Endothelial cell of umbilical vein (primary cell): ENCODE measurements around the gene UGT1A7. TPM values are rescaled to one million over a fixed set of nuclear protein-coding genes. Genes with fewer than 3 reads are reported as not detected.
A peak's percentile ranks its signal among the peaks of the same experiment; 100 is the strongest.

Experiments used
- BruUV-seq: library from RNA; stranded (reverse); fragments of 400-500 nt; replicated peaks from 2 replicates; lab custom pipeline; 2021; lab: Mats Ljungman, UMichigan
- CTCF ChIA-PET: fragments of 300-600, 350-600 bp; sonication (Branson Sonifier 250); formaldehyde crosslinking; loops from one replicate; lab custom pipeline; 2021; ENCODE audit warnings: antibody characterized with exemption, inconsistent platforms; lab: Charles Lee
- POLR2A ChIA-PET: fragments of 300-600, 350-600 bp; sonication (Branson Sonifier 250); formaldehyde crosslinking; loops from one replicate; lab custom pipeline; 2021; ENCODE audit warnings: antibody characterized with exemption, inconsistent platforms; lab: Charles Lee
- DNase-seq: peaks from one replicate; pipeline ENCODE4 v3.0.0-alpha.2; 2011; ENCODE audit warnings: low read depth, low spot score
- FAIRE-seq: peaks from 2 replicates; lab custom pipeline; 2011; peaks lifted over from hg19 to GRCh38; lab: Jason Lieb, UNC
- H2AFZ ChIP-seq: 2 replicates; pipeline ENCODE4 v1.6.0; 2012; ENCODE audit warnings: low read depth, low read length, control low read depth, inconsistent platforms
- H3K27ac ChIP-seq: 2 replicates; pipeline ENCODE4 v1.5.1; 2011; ENCODE audit warnings: low read depth, mild to moderate bottlenecking, control low read depth, low read length, moderate library complexity; ENCODE audit not compliant: insufficient read depth
- H3K27me3 ChIP-seq, 2 experiments: 2 replicates each; pipeline versions ENCODE4 v1.6.0 to v1.6.1; 2011; ENCODE audit warnings: low read length in 2 of 2, mixed read lengths in 1 of 2; ENCODE audit not compliant: control insufficient read depth in 2 of 2, insufficient read depth in 2 of 2
- H3K36me3 ChIP-seq, 2 experiments: 2 replicates in 1 of 2; 3 replicates in 1 of 2; pipeline ENCODE4 v1.5.1; 2011; ENCODE audit warnings: low read length in 2 of 2, mild to moderate bottlenecking in 1 of 2, moderate library complexity in 1 of 2; ENCODE audit not compliant: control insufficient read depth in 2 of 2, insufficient read depth in 2 of 2; ENCODE audit errors: extremely low read depth in 1 of 2
- H3K4me1 ChIP-seq: 3 replicates; pipeline ENCODE4 v1.5.1; 2011; ENCODE audit warnings: mild to moderate bottlenecking, low read length; ENCODE audit not compliant: control insufficient read depth, insufficient read depth; ENCODE audit errors: extremely low read depth
- H3K4me2 ChIP-seq: 2 replicates; pipeline ENCODE4 v1.6.1; 2011; ENCODE audit warnings: low read length, control low read depth, mixed read lengths; ENCODE audit not compliant: insufficient read depth
- H3K4me3 ChIP-seq, 3 experiments: fragments of 200-600 bp in 1 of 3; sonication (generic), shearing (Covaris generic) in 1 of 3; replicated peaks in 1 of 3; 2 replicates each; pipeline ENCODE4 v1.5.1; 2011 to 2016; ENCODE audit warnings: control low read depth in 3 of 3, low read length in 3 of 3, mild to moderate bottlenecking in 2 of 3, inconsistent platforms in 1 of 3, low read depth in 1 of 3, moderate library complexity in 1 of 3; ENCODE audit not compliant: insufficient read depth in 1 of 3
- H3K79me2 ChIP-seq: 2 replicates; pipeline ENCODE4 v1.6.0; 2012; ENCODE audit warnings: low read length, inconsistent platforms; ENCODE audit not compliant: control insufficient read depth, insufficient read depth
- H3K9ac ChIP-seq: replicated peaks from 2 replicates; pipeline ENCODE3; 2011; ENCODE audit warnings: low read length, control low read depth; ENCODE audit not compliant: insufficient read depth; ENCODE audit errors: extremely low read depth
- H3K9me1 ChIP-seq: replicated peaks from 3 replicates; pipeline ENCODE4 v1.6.0; 2011; ENCODE audit warnings: mild to moderate bottlenecking, low read length; ENCODE audit not compliant: control insufficient read depth, insufficient read depth; ENCODE audit errors: extremely low read depth
- H3K9me3 ChIP-seq: replicated peaks from 2 replicates; pipeline ENCODE4 v1.5.1; 2012; ENCODE audit warnings: low read length, inconsistent platforms; ENCODE audit not compliant: control insufficient read depth, insufficient read depth
- H4K20me1 ChIP-seq: replicated peaks from 2 replicates; pipeline ENCODE3; 2011; ENCODE audit warnings: mild to moderate bottlenecking, low read length; ENCODE audit not compliant: control insufficient read depth, insufficient read depth; ENCODE audit errors: extremely low read depth
- CTCF ChIP-seq, 2 donors: IDR thresholded peaks; 1 replicate in 1 of 2; 2 replicates in 1 of 2; pipeline ENCODE4 v1.5.1; 2011; ENCODE audit warnings: low read length in 2 of 2, mild to moderate bottlenecking in 2 of 2, moderate library complexity in 2 of 2, control low read depth in 1 of 2, inconsistent platforms in 1 of 2, low read depth in 1 of 2; ENCODE audit not compliant: insufficient read depth in 1 of 2; ENCODE audit errors: extremely low read depth in 1 of 2
- EZH2 ChIP-seq: IDR thresholded peaks from 2 replicates; pipeline ENCODE4 v1.6.1; 2012; ENCODE audit warnings: borderline replicate concordance, low read depth, mild to moderate bottlenecking, moderate library complexity, low read length, inconsistent platforms; ENCODE audit not compliant: severe bottlenecking
- FOS ChIP-seq: IDR thresholded peaks from 2 replicates; pipeline ENCODE4 v1.6.1; 2011; ENCODE audit warnings: mild to moderate bottlenecking, low read length, moderate library complexity, borderline replicate concordance; ENCODE audit not compliant: insufficient read depth
- GATA2 ChIP-seq: IDR thresholded peaks from 2 replicates; pipeline ENCODE4 v1.7.0; 2011; ENCODE audit warnings: low read depth, mild to moderate bottlenecking, moderate library complexity, mixed read lengths, low read length; ENCODE audit not compliant: insufficient read length, insufficient read depth
- JUN ChIP-seq: IDR thresholded peaks from 2 replicates; pipeline ENCODE4 v1.6.1; 2011; ENCODE audit warnings: borderline replicate concordance, low read depth; ENCODE audit not compliant: insufficient read length, insufficient read depth
- MYC ChIP-seq: IDR thresholded peaks from one replicate; pipeline ENCODE4 v1.6.1; 2011; ENCODE audit warnings: mild to moderate bottlenecking, low read depth, low read length
- POLR2A ChIP-seq: IDR thresholded peaks from 2 replicates; pipeline ENCODE4 v1.6.1; 2012; ENCODE audit warnings: low read depth, mild to moderate bottlenecking, control low read depth, low read length
- POLR2AphosphoS5 ChIP-seq: IDR thresholded peaks from 2 replicates; pipeline ENCODE4 v1.6.1; 2012; ENCODE audit warnings: low read depth, mild to moderate bottlenecking, control low read depth, low read length, moderate library complexity; ENCODE audit not compliant: insufficient read depth
- dilution Hi-C: fragments of 300-500 bp; cut with MboI; formaldehyde crosslinking; loops from one replicate; pipeline ENCODE4 v1.15.0; 2019; ENCODE audit warnings: low sequenced_read_pairs; ENCODE audit not compliant: extremely low pct_ligation_motif_present
- intact Hi-C: fragments of 100-400 bp; cut with micrococcal nuclease; formaldehyde crosslinking; loops from one replicate; pipeline ENCODE4 v1.10.0; 2022
- polyA plus RNA-seq, 4 experiments: library from polyadenylated mRNA; depleted of rRNA in 3 of 4; stranded (reverse) in 3 of 4; unstranded in 1 of 4; fragments of >200 nt; gene quantifications; 2 replicates each; pipeline versions ENCODE4 v1.2.1 to v1.2.3, GENCODE V29; 2011 to 2012; ENCODE audit warnings: missing spikeins in 1 of 4
- total RNA-seq: library from RNA; stranded (reverse); gene quantifications from 2 replicates; pipeline ENCODE4 v1.2.3, GENCODE V29; 2021
- TF ChIP-seq, protein P1 (sequence below): IDR thresholded peaks from 2 replicates; pipeline ENCODE4 v1.6.1; 2011; ENCODE audit not compliant: insufficient read depth, insufficient read length

Gene UGT1A7
- total and polyA plus RNA-seq, 2 donors (not counting 3 experiments of a cell fraction or from before 2014, with no cell fraction given): not detected

GRCh38 chr2:233674314-233674713, 7.4 kb upstream of the UGT1A7 start:
- dilution Hi-C loops: no loop called here
- FAIRE-seq: no peak

GRCh38 chr2:233674995-233675394, 6.7 kb upstream of the UGT1A7 start:
- TF ChIP-seq GATA2 (no peak), FOS (no peak), POLR2A (no peak), JUN (no peak), CTCF (IDR thresholded peaks at IDR 0.05; ENCODE audit: extremely low read depth in 1 of 2, insufficient read depth in 1 of 2, low read depth in 1 of 2, low read length in 2 of 2) (no peak), POLR2AphosphoS5 (no peak), MYC (no peak), EZH2 (no peak)
- TF ChIP-seq, protein P1, sequence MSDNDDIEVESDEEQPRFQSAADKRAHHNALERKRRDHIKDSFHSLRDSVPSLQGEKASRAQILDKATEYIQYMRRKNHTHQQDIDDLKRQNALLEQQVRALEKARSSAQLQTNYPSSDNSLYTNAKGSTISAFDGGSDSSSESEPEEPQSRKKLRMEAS: no peak
- BruUV-seq: no TSS peak
- no peaks in the 10 kb centered on the region for H3K36me3 ChIP-seq
- H3K9me1 ChIP-seq: no peaks in the 10 kb centered on the region
- no peak overlapping the region for H3K9ac ChIP-seq
- dilution Hi-C loops (no loop called here), intact Hi-C loops (no loop called here)
- H2AFZ ChIP-seq: no peak overlapping the region
- H3K4me3 ChIP-seq: no peak overlapping the region
- DNase-seq: no peak
- FAIRE-seq: peak; percentile 35
- no peak overlapping the region for H3K4me2 ChIP-seq
- no peaks in the 10 kb centered on the region for H3K79me2 ChIP-seq
- H3K4me1 ChIP-seq: no peaks in the 10 kb centered on the region
- H4K20me1 ChIP-seq: no peaks in the 10 kb centered on the region
- H3K9me3 ChIP-seq: no peaks in the 10 kb centered on the region
- no peaks in the 10 kb centered on the region for H3K27me3 ChIP-seq
- ChIA-PET CTCF (no interaction called here), POLR2A (no interaction called here)
- no peak overlapping the region for H3K27ac ChIP-seq

More at GRCh38 chr2:233674314-233674713, 7.4 kb upstream of the UGT1A7 start:
- Histone ChIP-seq H3K4me1 (no peaks in the 10 kb centered on the region), H3K9me1 (no peaks in the 10 kb centered on the region), H3K9me3 (no peaks in the 10 kb centered on the region), H3K27me3 (no peaks in the 10 kb centered on the region), H2AFZ (no peak overlapping the region), H3K79me2 (no peaks in the 10 kb centered on the region), H4K20me1 (no peaks in the 10 kb centered on the region), H3K4me3 (no peak overlapping the region), H3K4me2 (no peak overlapping the region), H3K27ac (no peak overlapping the region), H3K36me3 (no peaks in the 10 kb centered on the region), H3K9ac (no peak overlapping the region)
- POLR2A ChIA-PET: no interaction called here
- no peak for DNase-seq
- intact Hi-C loops: no loop called here
- CTCF ChIA-PET: no interaction called here
- TF ChIP-seq GATA2 (no peak), EZH2 (no peak), MYC (no peak), CTCF (IDR thresholded peaks at IDR 0.05; ENCODE audit: extremely low read depth in 1 of 2, insufficient read depth in 1 of 2, low read depth in 1 of 2, low read length in 2 of 2) (no peak)
- BruUV-seq: no TSS peak
